Measurements from ENCODE around the gene ZNF3. TPM values are rescaled to one million over a fixed set of nuclear protein-coding genes. Genes with fewer than 3 reads are reported as not detected.

The ZNF3 gene
- total and polyA plus RNA-seq, 9 of the 15 experiments (the other 6 are each of a cell fraction or from before 2014, with no cell fraction given): 30.0 to 64.9 (median 51.5) TPM

- peak; percentile 70 for TF ChIP-seq ZNF766 (CRISPR knock-in tag; conservative IDR thresholded peaks at IDR 0.05)
- TF ChIP-seq ZNF318 (IDR thresholded peaks at IDR 0.05; ENCODE audit: borderline replicate concordance in 1 of 2, low read depth in 1 of 2): no peak
- peak; percentile 91; the same call in 1 of the 2 replicates for TF ChIP-seq ZNF830 (CRISPR knock-in tag; IDR thresholded peaks at IDR 0.05)
- peak; percentile 95 for TF ChIP-seq POLR2A (conservative IDR thresholded peaks at IDR 0.05)
- TF ChIP-seq ZNF77 (CRISPR knock-in tag; IDR thresholded peaks at IDR 0.05): no peak
- no peak for TF ChIP-seq TAL1 (IDR thresholded peaks at IDR 0.05)
- TF ChIP-seq HDAC2 (IDR thresholded peaks at IDR 0.05): peak; percentile 96
- TF ChIP-seq MYNN (IDR thresholded peaks at IDR 0.05): no peak
- TF ChIP-seq MYNN (CRISPR knock-in tag; IDR thresholded peaks at IDR 0.05): no peak
- no peak for TF ChIP-seq EZH2 (IDR thresholded peaks at IDR 0.05; ENCODE audit: borderline replicate concordance, low read depth, low read length)
- peak; percentile 98 for TF ChIP-seq NKRF (IDR thresholded peaks at IDR 0.05; ENCODE audit: borderline replicate concordance)
- 0 out of 2 replicates have a peak, but pooled peaks have one; percentile 35 for TF ChIP-seq IFI16 (CRISPR knock-in tag; IDR thresholded peaks at IDR 0.05)
- peak in 1 of 2 experiments; percentile 56; a peak in 2 of 3 replicates for TF ChIP-seq CBX3 (IDR thresholded peaks at IDR 0.05; ENCODE audit: borderline replicate concordance in 1 of 2, low read length in 2 of 2)
- TF ChIP-seq DIDO1 (tag; IDR thresholded peaks at IDR 0.05; ENCODE audit: low read depth): peak; percentile 86
- TF ChIP-seq ELF1 (tag; IDR thresholded peaks at IDR 0.05): peak; percentile 91
- TF ChIP-seq E2F1 (CRISPR knock-in tag; IDR thresholded peaks at IDR 0.05): 0 out of 2 replicates have a peak, but pooled peaks have one; percentile 31
- no peak for TF ChIP-seq RBM14 (IDR thresholded peaks at IDR 0.05; ENCODE audit: borderline replicate concordance, insufficient read depth, low read depth, low read length)
These were observed 31.9 kb downstream of the ZNF3 start, which contains the start of gene ZSCAN21 (continued) for GRCh38 chr7:100049441-100050291.
